Esophagus squamous epithelium (tissue), 5 donors: Measurements from ENCODE around the gene ABCA1. TPM values are rescaled to one million over a fixed set of nuclear protein-coding genes. Genes with fewer than 3 reads are reported as not detected.

ENCODE experiments used
- DNase-seq: peaks from one replicate; lab custom pipeline; 2025; lab: John Stamatoyannopoulos, UW
- H3K27ac ChIP-seq, 4 donors: fragments of 200-600 bp; sonication (generic); one replicate each; pipeline ENCODE4 v1.5.1; 2016 to 2019; ENCODE audit warnings: mild to moderate bottlenecking in 1 of 4
- H3K27me3 ChIP-seq, 4 donors: fragments of 200-600 bp; sonication (generic); 1 replicate in 3 of 4; 2 replicates in 1 of 4; pipeline versions ENCODE4 v1.5.1 to v1.6.0; 2017 to 2021; ENCODE audit warnings: antibody characterized with exemption in 1 of 4
- H3K36me3 ChIP-seq, 3 donors: fragments of 200-600 bp; sonication (generic); one replicate each; pipeline ENCODE4 v1.5.1; 2016 to 2019
- H3K4me1 ChIP-seq, 3 donors: fragments of 200-600 bp; sonication (generic); one replicate each; pipeline ENCODE4 v1.5.1; 2017 to 2019
- H3K4me3 ChIP-seq, 4 donors: fragments of 200-600 bp; sonication (generic); 1 replicate in 3 of 4; 2 replicates in 1 of 4; pipeline ENCODE4 v1.5.1; 2016 to 2019; ENCODE audit warnings: mild to moderate bottlenecking in 2 of 4, moderate library complexity in 1 of 4
- H3K9me3 ChIP-seq, 3 donors: fragments of 200-600 bp; sonication (generic); one replicate each; pipeline ENCODE4 v1.5.1; 2016 to 2019
- POLR2A ChIP-seq, 4 donors: fragments of 450-650 bp; IDR thresholded peaks; one replicate each; pipeline ENCODE4 v1.6.1; 2017; ENCODE audit warnings: antibody characterized with exemption in 4 of 4, mild to moderate bottlenecking in 4 of 4, moderate library complexity in 3 of 4
- WGBS, 2 donors: methylation state at CpG; one replicate each; pipeline ENCODE4 v1.1.5; 2018; 5-methylcytosine and 5-hydroxymethylcytosine counted together
- intact Hi-C: fragments of 100-400 bp; cut with DNase I; formaldehyde crosslinking; loops from one replicate; pipeline ENCODE4 v1.15.0; 2022
- total RNA-seq, 4 donors: library from RNA; depleted of rRNA; stranded (reverse); fragments of >200 nt; gene quantifications; one replicate each; pipeline ENCODE4 v1.1.0, GENCODE V29; 2016
- TF ChIP-seq, protein P1 (sequence below), 6 experiments: fragments of 450-650 bp in 4 of 6; fragments of 200-600 bp in 2 of 6; sonication (generic) in 2 of 6; IDR thresholded peaks; one replicate each; pipeline ENCODE4 v1.5.1; 2016 to 2019; ENCODE audit warnings: antibody characterized with exemption in 6 of 6, mild to moderate bottlenecking in 4 of 6, moderate library complexity in 4 of 6
- donor health status: DM: yes; HTN: yes; CAD: no.

ABCA1 gene
- total RNA-seq, 4 donors from 2014 or later = 7.7 to 37.6 (median 23.3) TPM

DNA sequence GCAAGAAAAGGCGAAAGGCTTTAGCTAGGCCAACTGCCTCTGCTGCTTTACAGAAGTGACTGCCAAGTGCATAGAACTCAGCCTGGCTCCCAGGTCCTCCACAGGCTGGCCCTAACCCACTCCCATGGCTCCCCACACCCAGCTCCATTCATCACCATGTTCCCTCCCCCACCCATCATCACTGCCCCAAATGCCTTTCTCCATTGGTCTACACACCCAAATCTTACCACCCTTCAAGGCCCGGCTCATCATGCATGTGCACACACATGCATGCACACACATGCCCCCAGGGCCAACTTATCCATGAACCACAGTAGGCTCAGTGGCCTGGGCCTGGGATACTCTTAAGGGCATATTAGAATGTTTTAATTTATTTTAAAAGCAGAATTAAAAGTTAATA lies 44.8 kb downstream of the ABCA1 start:
- Histone ChIP-seq H3K9me3 (no peaks in the 10 kb centered on the region), H3K4me3 (no peak overlapping the region), H3K4me1 (peaks cover 0 to 42% (median 16%) of the 10 kb centered on the region in 3 donors), H3K27me3 (no peaks in the 10 kb centered on the region), H3K27ac (no peak overlapping the region), H3K36me3 (peaks cover 14 to 87% (median 39%) of the 10 kb centered on the region in 3 donors)
- intact Hi-C loops = no loop called here
- WGBS, 2 donors = 81 to 91% methylated on average over 2 of the region's 2 CpGs
- TF ChIP-seq POLR2A (IDR thresholded peaks at IDR 0.05) = no peak
- TF ChIP-seq, protein P1, sequence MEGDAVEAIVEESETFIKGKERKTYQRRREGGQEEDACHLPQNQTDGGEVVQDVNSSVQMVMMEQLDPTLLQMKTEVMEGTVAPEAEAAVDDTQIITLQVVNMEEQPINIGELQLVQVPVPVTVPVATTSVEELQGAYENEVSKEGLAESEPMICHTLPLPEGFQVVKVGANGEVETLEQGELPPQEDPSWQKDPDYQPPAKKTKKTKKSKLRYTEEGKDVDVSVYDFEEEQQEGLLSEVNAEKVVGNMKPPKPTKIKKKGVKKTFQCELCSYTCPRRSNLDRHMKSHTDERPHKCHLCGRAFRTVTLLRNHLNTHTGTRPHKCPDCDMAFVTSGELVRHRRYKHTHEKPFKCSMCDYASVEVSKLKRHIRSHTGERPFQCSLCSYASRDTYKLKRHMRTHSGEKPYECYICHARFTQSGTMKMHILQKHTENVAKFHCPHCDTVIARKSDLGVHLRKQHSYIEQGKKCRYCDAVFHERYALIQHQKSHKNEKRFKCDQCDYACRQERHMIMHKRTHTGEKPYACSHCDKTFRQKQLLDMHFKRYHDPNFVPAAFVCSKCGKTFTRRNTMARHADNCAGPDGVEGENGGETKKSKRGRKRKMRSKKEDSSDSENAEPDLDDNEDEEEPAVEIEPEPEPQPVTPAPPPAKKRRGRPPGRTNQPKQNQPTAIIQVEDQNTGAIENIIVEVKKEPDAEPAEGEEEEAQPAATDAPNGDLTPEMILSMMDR (IDR thresholded peaks at IDR 0.05) = no peak
- DNase-seq = no peak

DNA sequence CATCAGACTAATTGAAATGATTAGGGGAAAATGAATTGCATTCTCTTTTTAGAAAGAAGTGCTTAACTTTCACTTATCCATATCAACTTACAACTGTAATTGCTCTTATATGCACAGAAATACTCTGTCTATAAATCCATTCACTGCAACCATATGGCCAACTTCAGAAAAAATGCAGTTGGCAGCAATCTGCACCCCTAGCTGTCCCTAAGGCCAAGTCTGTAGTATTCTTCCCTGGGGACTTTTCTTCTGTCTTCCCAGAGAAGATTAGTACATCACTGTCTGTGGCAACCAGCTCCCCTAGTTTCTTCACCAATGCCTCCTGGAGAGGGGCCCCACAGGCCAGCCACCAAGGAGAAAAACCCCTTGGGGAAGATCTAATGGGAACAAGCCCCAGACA lies 45.4 kb downstream of the ABCA1 start:
- Histone ChIP-seq H3K27ac (no peak overlapping the region), H3K27me3 (no peaks in the 10 kb centered on the region), H3K4me3 (no peak overlapping the region), H3K36me3 (peaks cover 14 to 87% (median 36%) of the 10 kb centered on the region in 3 donors), H3K4me1 (peaks cover 0 to 42% (median 16%) of the 10 kb centered on the region in 3 donors), H3K9me3 (no peaks in the 10 kb centered on the region)
- DNase-seq = no peak
- intact Hi-C loops = no loop called here
- no peak for TF ChIP-seq POLR2A (IDR thresholded peaks at IDR 0.05)

DNA sequence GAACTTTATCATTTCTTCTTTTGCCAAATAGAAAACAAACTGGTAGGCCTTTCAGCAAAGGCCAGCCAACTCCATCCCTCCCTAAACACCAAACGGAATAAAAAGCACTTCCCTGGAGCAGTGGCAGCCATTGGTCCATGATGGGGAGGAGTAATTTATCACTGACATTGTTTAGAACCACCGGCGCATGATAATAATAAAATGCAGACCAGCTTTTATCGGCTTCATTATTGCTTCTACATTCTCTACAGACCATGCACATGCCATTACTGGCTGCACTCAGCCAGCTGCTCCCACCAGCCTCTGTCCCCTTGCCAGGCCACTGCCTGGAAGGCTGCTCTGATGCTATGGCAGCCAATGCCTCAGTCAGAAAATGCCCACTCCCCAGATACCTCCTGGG lies 45.9 kb downstream of the ABCA1 start:
- no peak overlapping the region for H3K4me3 ChIP-seq
- H3K27ac ChIP-seq = no peak overlapping the region
- no peak for DNase-seq
- peaks cover 0 to 42% (median 16%) of the 10 kb centered on the region in 3 donors for H3K4me1 ChIP-seq
- intact Hi-C loops = no loop called here
- H3K27me3 ChIP-seq = no peaks in the 10 kb centered on the region
- H3K9me3 ChIP-seq = no peaks in the 10 kb centered on the region
- TF ChIP-seq POLR2A (IDR thresholded peaks at IDR 0.05) = no peak
- TF ChIP-seq, protein P1 (IDR thresholded peaks at IDR 0.05) = no peak
- peaks cover 14 to 87% (median 34%) of the 10 kb centered on the region in 3 donors for H3K36me3 ChIP-seq
- WGBS, 2 donors = 77 to 78% methylated on average over 4 of the region's 4 CpGs

DNA sequence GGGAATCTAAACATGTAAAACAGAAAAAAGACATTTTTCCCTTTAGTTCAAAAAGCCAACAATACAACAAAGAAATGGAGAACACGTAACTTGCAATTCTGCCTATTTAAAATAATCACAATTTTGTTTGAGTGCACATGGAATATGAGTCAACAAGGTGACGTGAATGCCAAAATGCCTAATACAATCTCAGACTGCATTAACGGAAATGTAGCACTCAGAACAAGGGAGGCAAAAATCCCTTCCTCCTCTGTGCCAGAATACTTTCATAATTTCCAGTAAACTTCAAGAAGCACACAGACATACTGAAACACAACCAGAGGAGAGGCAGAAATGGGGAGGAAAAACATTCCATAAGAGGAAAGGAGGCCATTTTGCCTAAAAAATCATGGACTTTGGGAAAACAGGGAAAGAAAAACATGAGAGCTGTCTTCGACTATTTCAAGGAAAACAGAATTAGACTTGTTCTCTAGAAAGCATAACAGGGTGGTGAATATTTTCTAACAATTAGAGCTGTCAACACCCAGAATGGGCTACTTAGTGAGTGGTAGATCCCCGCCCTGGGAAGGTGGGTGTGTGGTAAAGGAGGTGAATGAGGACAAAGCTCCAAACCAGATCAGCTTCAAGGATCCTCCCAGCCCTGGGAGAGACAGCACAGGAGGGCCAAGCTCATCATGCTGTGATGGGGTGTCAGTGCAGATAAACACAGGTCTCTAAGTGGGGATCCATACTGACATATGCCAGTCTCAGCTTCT lies 48.2 kb downstream of the ABCA1 start:
- 37 to 39% methylated on average over 5 of the region's 5 CpGs for WGBS, 2 donors
- Histone ChIP-seq H3K27ac (peak overlapping the region in 3 of 4 donors; percentile 51 to 76 (median 56)), H3K4me1 (peaks cover 0 to 42% (median 16%) of the 10 kb centered on the region in 3 donors), H3K36me3 (peaks cover 10 to 83% (median 25%) of the 10 kb centered on the region in 3 donors), H3K9me3 (no peaks in the 10 kb centered on the region), H3K27me3 (no peaks in the 10 kb centered on the region), H3K4me3 (no peak overlapping the region)
- intact Hi-C loops = no loop called here
- TF ChIP-seq POLR2A (IDR thresholded peaks at IDR 0.05) = no peak
- TF ChIP-seq, protein P1 (IDR thresholded peaks at IDR 0.05) = no peak
- no peak for DNase-seq

DNA sequence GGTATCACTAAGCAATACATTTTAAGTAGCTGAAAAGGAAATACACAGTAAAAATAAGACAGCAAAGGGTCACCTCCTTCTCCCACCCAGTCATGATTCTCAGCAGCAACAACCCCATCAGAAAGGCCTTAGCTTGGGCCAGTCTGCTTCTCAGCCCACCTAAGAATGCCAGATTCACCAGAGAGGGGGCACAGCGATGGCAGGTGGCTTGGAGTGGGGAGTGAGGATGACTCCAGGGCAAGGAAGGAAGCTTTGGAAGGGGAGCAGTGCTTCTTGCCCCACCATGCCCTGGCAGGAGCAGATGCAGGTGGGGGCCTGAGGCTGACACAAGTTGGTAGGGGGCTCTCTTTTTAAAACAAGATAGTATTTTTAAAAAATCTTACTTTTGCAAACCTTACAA lies 51.4 kb downstream of the ABCA1 start:
- DNase-seq = no peak
- no peaks in the 10 kb centered on the region for H3K27me3 ChIP-seq
- peaks cover 16 to 56% (median 23%) of the 10 kb centered on the region in 3 donors for H3K4me1 ChIP-seq
- no peaks in the 10 kb centered on the region for H3K9me3 ChIP-seq
- TF ChIP-seq, protein P1 (IDR thresholded peaks at IDR 0.05) = no peak
- no peak for TF ChIP-seq POLR2A (IDR thresholded peaks at IDR 0.05)
- H3K27ac ChIP-seq = no peak overlapping the region
- H3K36me3 ChIP-seq = peaks cover 0 to 63% (median 0%) of the 10 kb centered on the region in 3 donors
- 83 to 100% methylated on average over 1 of the region's 1 CpG for WGBS, 2 donors
- H3K4me3 ChIP-seq = no peak overlapping the region
- intact Hi-C loops = no loop called here
